ENCODE data around the gene ATXN2.

- TF ChIP-seq GATA2 (IDR thresholded peaks at IDR 0.05; ENCODE audit: low read depth, low read length) (no peak), GATA3 (IDR thresholded peaks at IDR 0.05; ENCODE audit: low read depth, low read length) (no peak)
These were observed 155.5 kb downstream of the ATXN2 start for GRCh38 chr12:111443586-111443985.
